ENCODE measurements around the gene PTPN4.

PTPN4 gene

DNA sequence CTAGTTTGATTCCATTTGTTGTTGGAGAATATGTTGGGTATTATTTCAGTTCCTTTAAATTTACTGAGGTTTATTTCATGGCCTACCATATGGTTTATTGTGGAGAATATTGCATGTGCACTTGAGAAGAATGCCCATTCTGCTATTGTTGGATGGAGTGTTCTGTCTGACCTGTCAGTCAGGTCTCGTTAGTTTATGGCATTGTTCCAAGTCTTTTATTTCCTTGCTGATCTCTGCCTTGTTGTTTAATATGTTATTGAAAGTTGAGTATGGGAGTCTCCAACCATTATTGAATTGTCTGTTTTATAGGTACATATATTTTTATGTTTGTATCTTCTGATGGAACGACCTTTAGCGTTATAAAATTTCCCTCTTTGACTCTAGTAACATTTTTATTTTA, 86.3 kb downstream of the PTPN4 start:
- TF ChIP-seq, protein P1, sequence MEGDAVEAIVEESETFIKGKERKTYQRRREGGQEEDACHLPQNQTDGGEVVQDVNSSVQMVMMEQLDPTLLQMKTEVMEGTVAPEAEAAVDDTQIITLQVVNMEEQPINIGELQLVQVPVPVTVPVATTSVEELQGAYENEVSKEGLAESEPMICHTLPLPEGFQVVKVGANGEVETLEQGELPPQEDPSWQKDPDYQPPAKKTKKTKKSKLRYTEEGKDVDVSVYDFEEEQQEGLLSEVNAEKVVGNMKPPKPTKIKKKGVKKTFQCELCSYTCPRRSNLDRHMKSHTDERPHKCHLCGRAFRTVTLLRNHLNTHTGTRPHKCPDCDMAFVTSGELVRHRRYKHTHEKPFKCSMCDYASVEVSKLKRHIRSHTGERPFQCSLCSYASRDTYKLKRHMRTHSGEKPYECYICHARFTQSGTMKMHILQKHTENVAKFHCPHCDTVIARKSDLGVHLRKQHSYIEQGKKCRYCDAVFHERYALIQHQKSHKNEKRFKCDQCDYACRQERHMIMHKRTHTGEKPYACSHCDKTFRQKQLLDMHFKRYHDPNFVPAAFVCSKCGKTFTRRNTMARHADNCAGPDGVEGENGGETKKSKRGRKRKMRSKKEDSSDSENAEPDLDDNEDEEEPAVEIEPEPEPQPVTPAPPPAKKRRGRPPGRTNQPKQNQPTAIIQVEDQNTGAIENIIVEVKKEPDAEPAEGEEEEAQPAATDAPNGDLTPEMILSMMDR (conservative IDR thresholded peaks at IDR 0.05; ENCODE audit: low read length), result no peak
- no peak for TF ChIP-seq EZH2phosphoT487 (IDR thresholded peaks at IDR 0.05; ENCODE audit: borderline replicate concordance)
- H3K4me2 ChIP-seq (ENCODE audit: low read depth, low read length, poor library complexity, severe bottlenecking), result no peak overlapping the region
- no peaks in the 10 kb centered on the region for H3K36me3 ChIP-seq (ENCODE audit: insufficient read depth, low read length)
- no peaks in the 10 kb centered on the region for H4K20me1 ChIP-seq (ENCODE audit: insufficient read depth, low read length, poor library complexity, severe bottlenecking)
- H3K9ac ChIP-seq (ENCODE audit: low read depth, low read length, poor library complexity, severe bottlenecking), result no peak overlapping the region
- no peaks in the 10 kb centered on the region for H3K4me1 ChIP-seq (ENCODE audit: insufficient read depth, low read length, poor library complexity, severe bottlenecking)
- no peaks in the 10 kb centered on the region for H3K9me3 ChIP-seq (ENCODE audit: insufficient read depth, low read depth, low read length)
- H3K9me2 ChIP-seq (replicated peaks; ENCODE audit: low read depth, low read length), result no peaks in the 10 kb centered on the region
- H3K27me3 ChIP-seq (ENCODE audit: insufficient read depth, low read length, poor library complexity, severe bottlenecking), result no peaks in the 10 kb centered on the region
- H3K79me2 ChIP-seq (ENCODE audit: insufficient read depth, low read length), result peaks cover 33% of the 10 kb centered on the region
- H2AFZ ChIP-seq (ENCODE audit: low read length), result no peak overlapping the region
- no peaks in the 10 kb centered on the region; the same call in 1 of the 2 replicates for H3F3A ChIP-seq (ENCODE audit: low read depth)
- no peak overlapping the region for H3K4me3 ChIP-seq (ENCODE audit: low read length, poor library complexity, severe bottlenecking)

DNA sequence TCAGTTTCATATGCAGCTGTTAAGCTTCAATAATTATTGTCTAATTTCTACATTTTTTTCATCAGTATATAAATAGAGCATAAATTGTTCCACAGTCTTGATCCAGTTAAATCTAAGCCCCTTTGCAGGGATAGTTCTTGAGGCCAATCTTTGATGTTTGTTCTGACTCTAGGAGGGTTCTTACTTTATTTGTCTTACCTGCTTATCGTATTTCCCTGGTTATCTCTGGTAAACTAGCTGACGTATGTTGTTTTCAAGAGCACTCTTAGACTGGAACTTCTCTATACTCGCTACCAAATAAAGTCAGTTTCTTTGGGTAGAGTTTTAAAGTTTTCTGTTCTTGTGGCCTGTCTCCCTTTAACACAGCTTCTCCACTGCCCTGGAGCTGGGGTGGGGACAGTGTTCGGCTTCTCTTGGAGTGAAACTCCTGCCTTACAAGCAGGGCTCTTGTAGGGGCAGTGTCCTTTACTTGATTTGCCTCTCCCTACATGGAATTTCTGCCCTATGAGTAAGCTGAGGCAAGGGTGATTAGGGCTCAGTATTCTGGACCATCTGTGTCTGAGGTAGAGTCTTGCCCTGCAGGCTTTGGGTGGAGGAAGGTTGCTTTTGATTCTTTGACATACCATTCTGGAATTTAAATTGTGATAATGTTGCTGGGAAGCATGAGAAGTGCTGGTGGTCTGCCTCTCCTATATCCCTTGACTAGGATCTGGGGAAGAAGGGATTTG, 90.3 kb downstream of the PTPN4 start:
- peaks cover 67% of the 10 kb centered on the region for H3K79me2 ChIP-seq (ENCODE audit: insufficient read depth, low read length)
- no peaks in the 10 kb centered on the region for H3K27me3 ChIP-seq (ENCODE audit: insufficient read depth, low read length, poor library complexity, severe bottlenecking)
- no peak overlapping the region for H2AFZ ChIP-seq (ENCODE audit: low read length)
- no peak for TF ChIP-seq EZH2phosphoT487 (IDR thresholded peaks at IDR 0.05; ENCODE audit: borderline replicate concordance)
- TF ChIP-seq, protein P1 (conservative IDR thresholded peaks at IDR 0.05; ENCODE audit: low read length), result no peak
- H3K36me3 ChIP-seq (ENCODE audit: insufficient read depth, low read length), result no peaks in the 10 kb centered on the region
- H3K4me1 ChIP-seq (ENCODE audit: insufficient read depth, low read length, poor library complexity, severe bottlenecking), result no peaks in the 10 kb centered on the region
- no peak overlapping the region for H3K4me2 ChIP-seq (ENCODE audit: low read depth, low read length, poor library complexity, severe bottlenecking)
- no peaks in the 10 kb centered on the region for H4K20me1 ChIP-seq (ENCODE audit: insufficient read depth, low read length, poor library complexity, severe bottlenecking)
- peaks cover 10% of the 10 kb centered on the region for H3K9me3 ChIP-seq (ENCODE audit: insufficient read depth, low read depth, low read length)
- no peaks in the 10 kb centered on the region for H3K9me2 ChIP-seq (replicated peaks; ENCODE audit: low read depth, low read length)
- H3F3A ChIP-seq (ENCODE audit: low read depth), result no peaks in the 10 kb centered on the region; the same call in 1 of the 2 replicates
- no peak overlapping the region for H3K4me3 ChIP-seq (ENCODE audit: low read length, poor library complexity, severe bottlenecking)
- no peak overlapping the region for H3K9ac ChIP-seq (ENCODE audit: low read depth, low read length, poor library complexity, severe bottlenecking)

DNA sequence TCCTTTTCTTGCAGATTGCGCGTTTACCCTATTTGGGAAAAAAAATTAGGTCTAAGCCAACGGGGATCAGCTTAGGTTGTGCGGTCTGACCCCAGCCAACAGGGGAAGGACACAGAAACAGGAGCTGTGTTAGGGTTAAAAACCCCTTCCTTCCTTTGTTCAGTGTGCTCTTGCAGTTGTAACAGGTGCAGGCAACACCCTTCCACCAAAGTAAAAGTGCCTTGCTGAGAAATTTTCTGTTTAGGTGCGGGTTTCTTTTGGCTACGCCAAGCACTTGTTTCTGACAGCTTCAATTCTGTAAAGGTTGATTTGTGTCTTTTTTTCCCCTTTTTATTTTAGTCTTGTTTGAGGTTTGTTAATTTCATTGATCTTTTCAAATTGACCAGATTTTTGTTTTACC, 92.5 kb downstream of the PTPN4 start:
- Histone ChIP-seq H3K79me2 (ENCODE audit: insufficient read depth, low read length) (peaks cover 76% of the 10 kb centered on the region), H4K20me1 (ENCODE audit: insufficient read depth, low read length, poor library complexity, severe bottlenecking) (peaks cover 4% of the 10 kb centered on the region), H3K36me3 (ENCODE audit: insufficient read depth, low read length) (no peaks in the 10 kb centered on the region), H3K27me3 (ENCODE audit: insufficient read depth, low read length, poor library complexity, severe bottlenecking) (no peaks in the 10 kb centered on the region), H3K9ac (ENCODE audit: low read depth, low read length, poor library complexity, severe bottlenecking) (no peak overlapping the region), H3K9me2 (replicated peaks; ENCODE audit: low read depth, low read length) (no peaks in the 10 kb centered on the region), H3K9me3 (ENCODE audit: insufficient read depth, low read depth, low read length) (peaks cover 10% of the 10 kb centered on the region), H3F3A (ENCODE audit: low read depth) (no peaks in the 10 kb centered on the region), H2AFZ (ENCODE audit: low read length) (no peak overlapping the region), H3K4me3 (ENCODE audit: low read length, poor library complexity, severe bottlenecking) (no peak overlapping the region), H3K4me1 (ENCODE audit: insufficient read depth, low read length, poor library complexity, severe bottlenecking) (peaks cover 9% of the 10 kb centered on the region), H3K4me2 (ENCODE audit: low read depth, low read length, poor library complexity, severe bottlenecking) (no peak overlapping the region)
- no peak for TF ChIP-seq EZH2phosphoT487 (IDR thresholded peaks at IDR 0.05; ENCODE audit: borderline replicate concordance)
- TF ChIP-seq, protein P1 (conservative IDR thresholded peaks at IDR 0.05; ENCODE audit: low read length), result no peak

All from Loucy (cell line).